Ascending aorta (tissue), 2 donors: Measurements from ENCODE around the gene FCAR. TPM values are rescaled to one million over a fixed set of nuclear protein-coding genes. Genes with fewer than 3 reads are reported as not detected.
"Not testable (repeated sequence)": the region's sequence is repeated elsewhere in the genome, so short reads cannot be mapped to it uniquely, and the experiment has no call there.

Source experiments
- DNase-seq, 2 donors: peaks; one replicate each; pipeline ENCODE4 v3.0.0-alpha.2; 2019; ENCODE audit warnings: low spot score in 2 of 2
- H3K27ac ChIP-seq, 2 donors: fragments of 200-600 bp; sonication (generic); one replicate each; pipeline ENCODE4 v1.5.1; 2016 to 2017; ENCODE audit warnings: mild to moderate bottlenecking in 1 of 2
- H3K27me3 ChIP-seq: fragments of 200-600 bp; sonication (generic); one replicate; pipeline ENCODE4 v1.5.1; 2017
- H3K36me3 ChIP-seq, 2 donors: fragments of 200-600 bp; sonication (generic); one replicate each; pipeline ENCODE4 v1.5.1; 2016
- H3K4me1 ChIP-seq, 2 donors: fragments of 200-600 bp; sonication (generic); one replicate each; pipeline ENCODE4 v1.5.1; 2016 to 2017; ENCODE audit warnings: mild to moderate bottlenecking in 1 of 2
- H3K4me3 ChIP-seq, 2 donors: fragments of 200-600 bp; sonication (generic); one replicate each; pipeline ENCODE4 v1.5.1; 2016 to 2017; ENCODE audit warnings: mild to moderate bottlenecking in 1 of 2
- H3K9me3 ChIP-seq, 2 donors: fragments of 200-600 bp; sonication (generic); one replicate each; pipeline ENCODE4 v1.5.1; 2016
- intact Hi-C: fragments of 100-400 bp; cut with DNase I; formaldehyde crosslinking; loops from one replicate; pipeline ENCODE4 v1.15.1; 2023
- total RNA-seq: library from RNA; depleted of rRNA; stranded (reverse); fragments of >200 nt; gene quantifications from one replicate; pipeline ENCODE4 v1.1.0, GENCODE V29; 2016
- TF ChIP-seq, protein P1 (sequence below), 3 experiments: fragments of 200-600 bp in 2 of 3; fragments of 450-650 bp in 1 of 3; sonication (generic) in 2 of 3; IDR thresholded peaks; one replicate each; pipeline ENCODE4 v1.5.1; 2016 to 2019; ENCODE audit warnings: antibody characterized with exemption in 3 of 3, mild to moderate bottlenecking in 1 of 3, moderate library complexity in 1 of 3

Gene FCAR
- total RNA-seq, 1 donor from 2014 or later, result not detected

DNA sequence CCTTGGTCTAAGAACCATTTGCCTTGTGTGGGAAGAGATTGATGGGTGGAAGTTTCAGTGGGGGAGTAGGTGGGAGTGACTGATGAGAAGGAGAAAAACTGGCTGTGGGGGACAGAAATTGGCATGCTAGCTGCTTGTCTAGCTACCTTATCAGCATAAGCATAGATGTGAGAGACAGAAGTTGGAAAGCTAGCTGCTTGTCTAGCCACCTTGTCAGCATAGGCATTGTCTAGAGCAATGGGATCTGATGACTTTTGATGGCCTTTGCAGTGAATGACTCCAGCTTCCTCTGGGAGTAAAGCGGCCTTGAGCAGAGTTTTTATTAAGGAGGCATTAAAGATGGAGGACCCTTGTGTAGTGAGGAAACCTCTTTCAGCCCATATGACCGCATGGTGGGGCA is 22.0 kb downstream of the FCAR start:
- DNase-seq, result no peak
- TF ChIP-seq, protein P1, sequence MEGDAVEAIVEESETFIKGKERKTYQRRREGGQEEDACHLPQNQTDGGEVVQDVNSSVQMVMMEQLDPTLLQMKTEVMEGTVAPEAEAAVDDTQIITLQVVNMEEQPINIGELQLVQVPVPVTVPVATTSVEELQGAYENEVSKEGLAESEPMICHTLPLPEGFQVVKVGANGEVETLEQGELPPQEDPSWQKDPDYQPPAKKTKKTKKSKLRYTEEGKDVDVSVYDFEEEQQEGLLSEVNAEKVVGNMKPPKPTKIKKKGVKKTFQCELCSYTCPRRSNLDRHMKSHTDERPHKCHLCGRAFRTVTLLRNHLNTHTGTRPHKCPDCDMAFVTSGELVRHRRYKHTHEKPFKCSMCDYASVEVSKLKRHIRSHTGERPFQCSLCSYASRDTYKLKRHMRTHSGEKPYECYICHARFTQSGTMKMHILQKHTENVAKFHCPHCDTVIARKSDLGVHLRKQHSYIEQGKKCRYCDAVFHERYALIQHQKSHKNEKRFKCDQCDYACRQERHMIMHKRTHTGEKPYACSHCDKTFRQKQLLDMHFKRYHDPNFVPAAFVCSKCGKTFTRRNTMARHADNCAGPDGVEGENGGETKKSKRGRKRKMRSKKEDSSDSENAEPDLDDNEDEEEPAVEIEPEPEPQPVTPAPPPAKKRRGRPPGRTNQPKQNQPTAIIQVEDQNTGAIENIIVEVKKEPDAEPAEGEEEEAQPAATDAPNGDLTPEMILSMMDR (IDR thresholded peaks at IDR 0.05), result no peak

DNA sequence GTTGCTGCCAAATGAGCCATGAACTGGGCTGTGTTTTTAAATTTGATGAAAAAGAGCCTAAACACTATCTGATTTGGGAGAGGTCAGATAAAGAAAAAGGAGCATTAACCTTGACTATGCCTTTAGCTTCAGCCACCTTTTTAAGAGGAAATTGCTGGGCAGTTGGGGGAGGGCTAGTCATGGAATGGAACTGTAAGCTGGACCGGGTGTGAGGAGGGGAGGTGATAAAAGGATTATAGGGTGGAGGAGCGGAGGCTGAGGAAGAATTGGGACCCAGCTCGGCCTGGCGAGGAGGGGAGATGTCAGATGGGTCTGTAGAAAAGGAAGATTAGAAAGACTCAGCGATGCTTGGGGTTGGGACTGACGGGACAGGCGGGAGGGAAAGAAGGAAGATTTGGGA is 24.6 kb downstream of the FCAR start:
- H3K36me3 ChIP-seq, intact Hi-C loops, H3K9me3 ChIP-seq, H3K27me3 ChIP-seq, H3K4me3 ChIP-seq, H3K4me1 ChIP-seq, H3K27ac ChIP-seq, DNase-seq: not testable (repeated sequence)

More for the DNA sequence above, 22.0 kb downstream of the FCAR start:
- intact Hi-C loops, result no loop called here
- no peaks in the 10 kb centered on the region for H3K27me3 ChIP-seq
- no peaks in the 10 kb centered on the region for H3K36me3 ChIP-seq
- no peak overlapping the region for H3K27ac ChIP-seq
- H3K4me1 ChIP-seq, result no peaks in the 10 kb centered on the region
- no peaks in the 10 kb centered on the region for H3K9me3 ChIP-seq
- no peak overlapping the region for H3K4me3 ChIP-seq

DNA sequence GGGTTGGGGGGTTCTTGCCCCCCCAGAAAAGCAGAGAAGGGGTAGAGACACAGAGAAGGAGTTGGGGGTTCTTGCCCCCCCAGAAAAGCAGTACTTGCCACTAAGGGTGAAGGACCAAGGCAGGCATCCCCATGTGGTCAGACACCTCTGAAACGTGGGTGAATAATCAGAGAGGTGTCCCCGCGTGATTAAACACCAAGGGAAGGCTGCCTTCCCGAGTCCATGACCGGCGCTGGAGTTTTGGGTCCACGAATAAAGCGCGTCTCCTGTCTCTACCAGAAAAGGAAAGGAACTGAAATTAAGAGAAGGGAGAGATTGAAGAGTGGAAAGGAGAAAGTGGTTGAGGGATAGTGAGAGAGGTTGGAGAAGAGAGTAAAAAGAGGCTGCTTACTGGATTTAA is 25.6 kb downstream of the FCAR start:
- intact Hi-C loops, H3K9me3 ChIP-seq, H3K36me3 ChIP-seq, H3K27me3 ChIP-seq, H3K4me1 ChIP-seq, H3K4me3 ChIP-seq, H3K27ac ChIP-seq, DNase-seq: not testable (repeated sequence)

DNA sequence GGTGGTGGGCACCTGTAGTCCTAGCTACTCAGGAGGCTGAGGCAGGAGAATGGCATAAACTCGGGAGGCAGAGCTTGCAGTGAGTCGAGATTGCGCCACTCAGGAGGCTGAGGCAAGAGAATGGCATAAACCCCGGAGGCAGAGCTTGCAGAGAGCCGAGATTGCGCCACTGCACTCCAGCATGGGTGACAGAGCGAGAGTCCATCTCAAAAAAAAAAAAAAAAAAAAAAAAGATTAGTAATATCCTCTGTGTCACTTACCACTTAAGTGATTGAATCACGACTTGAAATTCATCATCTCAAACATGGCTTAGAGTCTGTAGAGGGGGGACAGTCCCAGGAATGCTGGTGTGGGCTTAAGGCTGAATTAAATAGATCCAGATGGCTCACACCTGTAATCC is 27.1 kb downstream of the FCAR start:
- H3K27ac ChIP-seq, DNase-seq, H3K4me3 ChIP-seq, H3K9me3 ChIP-seq, H3K36me3 ChIP-seq, H3K27me3 ChIP-seq, H3K4me1 ChIP-seq, intact Hi-C loops: not testable (repeated sequence)

DNA sequence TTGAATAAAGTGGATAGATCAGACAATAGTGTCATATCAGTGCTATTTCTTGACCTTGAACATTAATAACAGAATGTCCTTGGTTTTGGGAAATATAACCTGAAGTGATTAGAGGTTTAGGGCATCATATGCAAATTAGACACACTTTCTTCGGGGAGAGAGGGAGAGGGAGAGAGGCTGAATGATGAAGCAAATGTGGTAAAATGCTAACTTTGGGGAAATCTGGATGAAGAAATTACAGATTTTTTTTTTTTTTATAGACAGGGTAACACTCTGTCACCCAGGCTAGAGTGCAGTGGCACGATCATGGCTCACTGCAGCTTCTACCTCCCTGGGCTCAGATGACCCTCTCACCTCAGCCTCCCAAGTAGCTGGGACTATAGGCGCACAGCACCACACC is 28.0 kb downstream of the FCAR start:
- Histone ChIP-seq H3K4me3 (no peak overlapping the region), H3K9me3 (no peaks in the 10 kb centered on the region), H3K27me3 (no peaks in the 10 kb centered on the region), H3K27ac (no peak overlapping the region), H3K4me1 (no peaks in the 10 kb centered on the region), H3K36me3 (no peaks in the 10 kb centered on the region)
- TF ChIP-seq, protein P1 (IDR thresholded peaks at IDR 0.05), result no peak
- intact Hi-C loops, result no loop called here
- no peak for DNase-seq

DNA sequence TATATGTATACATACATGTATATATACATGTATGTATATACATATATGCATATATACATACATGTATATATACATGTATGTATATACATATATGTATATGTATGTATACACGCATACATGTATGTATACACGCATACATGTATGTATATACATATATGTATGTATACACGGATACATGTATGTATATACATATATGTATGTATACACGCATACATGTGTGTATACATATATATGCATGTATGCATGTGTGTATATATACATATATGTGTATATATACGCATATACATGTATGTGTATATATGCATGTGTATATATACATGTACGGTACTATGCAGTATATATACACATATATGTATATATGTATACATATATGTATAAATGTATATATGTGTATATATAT is 29.3 kb downstream of the FCAR start:
- TF ChIP-seq, protein P1 (IDR thresholded peaks at IDR 0.05), result no peak
- intact Hi-C loops, result no loop called here
- Histone ChIP-seq H3K36me3 (no peaks in the 10 kb centered on the region), H3K27ac (no peak overlapping the region), H3K9me3 (no peaks in the 10 kb centered on the region), H3K4me3 (no peak overlapping the region), H3K27me3 (no peaks in the 10 kb centered on the region), H3K4me1 (no peaks in the 10 kb centered on the region)
- no peak for DNase-seq

DNA sequence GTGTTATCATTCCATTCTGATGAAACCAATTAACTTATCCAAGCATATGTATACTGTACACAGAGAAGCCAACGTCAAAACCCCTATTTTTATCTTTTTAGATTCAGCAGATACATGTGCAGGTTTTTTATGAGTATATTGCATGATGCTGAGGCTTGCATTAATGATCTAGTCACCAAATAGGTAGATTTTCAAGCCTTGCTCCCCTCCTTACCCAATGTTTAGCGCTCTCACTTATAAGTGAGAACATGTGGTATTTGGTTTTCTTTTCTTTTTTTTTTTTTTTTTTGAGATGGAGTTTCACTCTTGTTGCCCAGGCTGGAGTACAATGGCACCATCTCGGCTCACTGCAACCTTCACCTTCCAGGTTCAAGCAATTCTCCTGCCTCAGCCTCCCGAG is 30.2 kb downstream of the FCAR start:
- H3K9me3 ChIP-seq, H3K4me3 ChIP-seq, H3K27ac ChIP-seq, intact Hi-C loops, H3K4me1 ChIP-seq, H3K36me3 ChIP-seq, H3K27me3 ChIP-seq, DNase-seq: not testable (repeated sequence)

DNA sequence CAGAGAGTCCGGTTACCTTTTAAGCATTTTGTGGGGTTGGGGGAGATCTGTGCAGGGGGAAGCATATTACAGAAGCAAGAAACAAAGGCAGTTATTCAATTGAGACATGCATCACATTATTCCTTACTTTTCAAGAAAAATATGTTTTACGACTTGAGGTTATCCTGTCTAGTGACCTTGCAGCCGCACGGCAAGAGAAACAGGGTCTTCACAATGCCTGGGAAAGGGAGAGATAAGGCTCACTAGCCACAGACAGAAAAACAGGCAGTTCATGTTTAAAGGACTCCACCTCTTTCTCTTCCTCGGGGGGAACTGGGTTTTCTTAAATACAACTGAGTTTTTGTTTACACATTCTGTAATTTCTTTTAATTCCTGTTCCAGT is 31.4 kb downstream of the FCAR start:
- no peak overlapping the region for H3K4me3 ChIP-seq
- H3K27me3 ChIP-seq, result no peaks in the 10 kb centered on the region
- TF ChIP-seq, protein P1 (IDR thresholded peaks at IDR 0.05), result no peak
- no peak overlapping the region for H3K27ac ChIP-seq
- no peaks in the 10 kb centered on the region for H3K36me3 ChIP-seq
- intact Hi-C loops, result no loop called here
- H3K4me1 ChIP-seq, result no peaks in the 10 kb centered on the region
- no peak for DNase-seq
- no peaks in the 10 kb centered on the region for H3K9me3 ChIP-seq
